HepG2 (cell line): ENCODE data around the gene SIGLEC14. TPM values are rescaled to one million over a fixed set of nuclear protein-coding genes. Genes with fewer than 3 reads are reported as not detected.

Source experiments
- AHR ChIP-seq: IDR thresholded peaks from 2 replicates; pipeline ENCODE4 v1.6.1; 2018; ENCODE audit warnings: missing genetic modification reagents, missing compliant biosample characterization
- CBX5 ChIP-seq: sonication (generic); formaldehyde crosslinking; IDR thresholded peaks from 2 replicates; pipeline ENCODE4 v1.4.0; 2020; ENCODE audit warnings: missing genetic modification reagents, borderline replicate concordance
- CCAR2 ChIP-seq: fragments of 200-400 bp; formaldehyde crosslinking; optimal IDR thresholded peaks from 2 replicates; pipeline ENCODE3; 2018; ENCODE audit warnings: low read depth, mild to moderate bottlenecking, low read length, moderate library complexity
- CHD4 ChIP-seq: fragments of 200-600 bp; sonication (generic); IDR thresholded peaks from 2 replicates; pipeline ENCODE4 v1.7.0; 2017; ENCODE audit warnings: mild to moderate bottlenecking, low read length, borderline replicate concordance
- FOXA3 ChIP-seq: IDR thresholded peaks from 2 replicates; pipeline ENCODE4 v1.6.1; 2016; ENCODE audit warnings: missing genetic modification reagents, missing compliant biosample characterization
- HHEX ChIP-seq: IDR thresholded peaks from 2 replicates; pipeline ENCODE4 v1.6.1; 2016; ENCODE audit warnings: control low read depth
- JUN ChIP-seq: sonication (generic); formaldehyde crosslinking; IDR thresholded peaks from 2 replicates; pipeline ENCODE4 v1.4.0; 2020; ENCODE audit warnings: mild to moderate bottlenecking, missing genetic modification reagents
- LCORL ChIP-seq, 2 experiments: fragments of 450-650 bp in 1 of 2; sonication (generic) in 1 of 2; formaldehyde crosslinking in 1 of 2; IDR thresholded peaks; 2 replicates each; pipeline versions ENCODE4 v1.5.0 to v1.6.1; 2017 to 2020; ENCODE audit warnings: antibody characterized with exemption in 1 of 2, missing genetic modification reagents in 1 of 2
- MTA1 ChIP-seq: sonication (generic); formaldehyde crosslinking; IDR thresholded peaks from 2 replicates; pipeline ENCODE4 v1.4.0; 2020; ENCODE audit warnings: missing genetic modification reagents, mild to moderate bottlenecking, borderline replicate concordance
- NR2F6 ChIP-seq, 2 experiments: IDR thresholded peaks; 2 replicates each; pipeline ENCODE4 v1.6.1; 2016; ENCODE audit warnings: antibody characterized with exemption in 1 of 2, mild to moderate bottlenecking in 1 of 2
- SMAD3 ChIP-seq: sonication (generic); formaldehyde crosslinking; IDR thresholded peaks from 2 replicates; pipeline ENCODE4 v1.4.0; 2020; ENCODE audit warnings: missing genetic modification reagents
- UBTF ChIP-seq: sonication (generic); formaldehyde crosslinking; IDR thresholded peaks from 2 replicates; pipeline ENCODE4 v1.4.0; 2020; ENCODE audit warnings: mild to moderate bottlenecking, missing genetic modification reagents
- ZBTB20 ChIP-seq: sonication (generic); formaldehyde crosslinking; IDR thresholded peaks from 2 replicates; pipeline ENCODE4 v1.8.1; 2023; ENCODE audit warnings: missing genetic modification reagents, low read depth, mild to moderate bottlenecking, borderline replicate concordance
- ZFP41 ChIP-seq: sonication (generic); formaldehyde crosslinking; IDR thresholded peaks from 2 replicates; pipeline ENCODE4 v1.4.0; 2020; ENCODE audit warnings: mild to moderate bottlenecking, missing genetic modification reagents, borderline replicate concordance
- ZMYM3 ChIP-seq: sonication (generic); formaldehyde crosslinking; IDR thresholded peaks from 2 replicates; pipeline ENCODE4 v1.5.1; 2020; ENCODE audit warnings: mild to moderate bottlenecking, missing genetic modification reagents
- ZMYM4 ChIP-seq: sonication (generic); formaldehyde crosslinking; IDR thresholded peaks from 2 replicates; pipeline ENCODE4 v1.8.1; 2023; ENCODE audit warnings: mild to moderate bottlenecking, missing genetic modification reagents
- ZNF12 ChIP-seq: sonication (generic); formaldehyde crosslinking; IDR thresholded peaks from 2 replicates; pipeline ENCODE4 v1.5.0; 2020; ENCODE audit warnings: missing genetic modification reagents
- ZNF234 ChIP-seq: sonication (generic); formaldehyde crosslinking; conservative IDR thresholded peaks from 2 replicates; pipeline ENCODE4 v1.5.1; 2020; ENCODE audit warnings: mild to moderate bottlenecking, missing genetic modification reagents
- ZNF253 ChIP-seq: sonication (generic); formaldehyde crosslinking; IDR thresholded peaks from 2 replicates; pipeline ENCODE4 v1.8.0; 2022; ENCODE audit warnings: mild to moderate bottlenecking, missing genetic modification reagents, borderline replicate concordance
- ZNF34 ChIP-seq: sonication (generic); formaldehyde crosslinking; IDR thresholded peaks from 2 replicates; pipeline ENCODE4 v1.4.0; 2020; ENCODE audit warnings: mild to moderate bottlenecking, missing genetic modification reagents, borderline replicate concordance
- ZNF646 ChIP-seq: sonication (generic); formaldehyde crosslinking; IDR thresholded peaks from 2 replicates; pipeline ENCODE4 v1.9.0; 2021; ENCODE audit warnings: mild to moderate bottlenecking, missing genetic modification reagents
- ZNF746 ChIP-seq: sonication (generic); formaldehyde crosslinking; IDR thresholded peaks from 2 replicates; pipeline ENCODE4 v1.8.0; 2022; ENCODE audit warnings: mild to moderate bottlenecking, missing genetic modification reagents
- polyA plus RNA-seq, 8 experiments: library from polyadenylated mRNA; depleted of rRNA in 3 of 8; stranded (reverse) in 7 of 8; unstranded in 1 of 8; fragments of >200 nt; fragmentation: Illumina TruSeq in 4 of 8; extraction: Trizol in 4 of 8; gene quantifications; 2 replicates each; pipeline versions ENCODE4 v1.2.1 to v1.2.3, GENCODE V29; 2011 to 2016; ENCODE audit warnings: low read depth in 4 of 8, missing spikeins in 1 of 8, mixed read lengths in 1 of 8; ENCODE audit not compliant: insufficient read depth in 1 of 8
- total RNA-seq, 5 experiments: library from RNA; depleted of rRNA; stranded (reverse); fragments of >200 nt; fragmentation: Illumina TruSeq; extraction: Trizol; gene quantifications; 2 replicates each; pipeline ENCODE4 v1.2.3, GENCODE V29; 2016; ENCODE audit warnings: low read depth in 1 of 5

Gene SIGLEC14
- total and polyA plus RNA-seq, 2 of the 13 experiments (the other 11 are each of a cell fraction or from before 2014, with no cell fraction given), result 0.05 to 0.09 TPM

GRCh38 chr19:51688671-51689571 lies 42.3 kb upstream of the SIGLEC14 start (continued):
- TF ChIP-seq ZNF234 (no peak), ZNF646 (no peak), NR2F6 (IDR thresholded peaks at IDR 0.05) (no peak), NR2F6 (CRISPR knock-in tag; IDR thresholded peaks at IDR 0.05) (no peak), FOXA3 (CRISPR knock-in tag) (no peak), LCORL (IDR thresholded peaks at IDR 0.05) (no peak), LCORL (CRISPR knock-in tag; IDR thresholded peaks at IDR 0.05) (no peak), ZNF253 (CRISPR knock-in tag) (no peak), ZNF746 (CRISPR knock-in tag) (peak; percentile 61; the same call in 1 of the 2 replicates), AHR (CRISPR knock-in tag) (no peak), ZFP41 (CRISPR knock-in tag) (no peak), CHD4 (no peak), ZBTB20 (no peak), SMAD3 (CRISPR knock-in tag) (no peak), CBX5 (CRISPR knock-in tag) (no peak), ZMYM3 (no peak), UBTF (CRISPR knock-in tag) (peak; percentile 32; the same call in 1 of the 2 replicates), ZNF12 (CRISPR knock-in tag) (no peak), MTA1 (CRISPR knock-in tag) (0 out of 2 replicates have a peak, but pooled peaks have one; percentile 12), ZNF34 (no peak), ZMYM4 (no peak), CCAR2 (no peak), HHEX (CRISPR knock-in tag) (no peak), JUN (CRISPR knock-in tag) (no peak)
